A204.1 (cell line): Measurements from ENCODE around the gene MATN4.

Experiments used
- FAIRE-seq: peaks from 2 replicates; lab custom pipeline; 2012; peaks lifted over from hg19 to GRCh38; lab: Jason Lieb, UNC

The MATN4 gene

DNA sequence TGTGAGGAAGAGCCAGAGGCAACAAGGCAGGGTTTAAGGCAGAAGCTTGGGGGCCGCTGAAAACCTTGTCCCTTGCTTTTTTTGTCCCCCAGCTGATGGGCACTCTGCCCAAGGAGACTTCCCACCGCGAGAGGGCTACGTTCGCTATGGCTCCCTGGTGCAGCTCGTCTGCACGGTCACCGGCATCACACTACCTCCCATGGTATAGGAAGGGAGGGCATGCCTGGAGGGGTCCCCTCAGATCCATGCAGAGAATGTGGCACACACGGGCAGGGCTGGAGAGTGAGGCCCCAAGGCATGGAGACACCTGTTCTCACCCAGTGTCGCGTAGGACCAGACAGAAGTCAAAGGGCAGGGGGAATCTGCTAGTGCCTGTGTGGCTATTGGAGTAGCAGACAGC, 5.8 kb upstream of the MATN4 start:
- FAIRE-seq: no peak

DNA sequence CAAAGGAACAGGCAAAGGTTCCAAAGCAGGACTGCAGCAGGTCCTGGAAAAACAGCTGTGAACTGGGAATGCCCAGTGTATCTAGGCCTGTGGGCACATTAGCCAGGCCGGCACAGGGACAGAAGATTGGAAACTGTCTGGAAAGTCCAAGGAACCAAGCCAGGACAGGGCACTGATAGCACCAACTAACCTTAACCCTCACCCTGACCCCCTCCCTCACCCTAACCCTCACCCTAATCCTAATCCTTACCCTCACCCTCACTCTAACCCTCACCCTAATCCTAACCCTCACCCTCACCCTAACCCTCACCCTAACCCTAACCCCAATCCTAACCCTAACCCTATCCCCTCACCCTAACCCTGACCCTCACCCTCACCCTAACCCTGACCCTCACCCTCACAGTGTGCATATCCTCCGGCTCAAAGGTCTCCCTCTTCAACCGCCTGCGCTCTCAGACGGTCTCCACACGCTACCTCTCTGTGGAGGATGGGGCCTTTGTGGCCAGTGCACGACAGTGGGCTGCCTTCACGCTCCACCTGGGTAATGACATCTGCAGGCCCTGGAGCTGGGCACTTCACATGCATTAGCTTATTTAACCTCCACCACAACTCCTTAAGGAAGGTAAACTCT, 5.1 kb upstream of the MATN4 start:
- FAIRE-seq: no peak

DNA sequence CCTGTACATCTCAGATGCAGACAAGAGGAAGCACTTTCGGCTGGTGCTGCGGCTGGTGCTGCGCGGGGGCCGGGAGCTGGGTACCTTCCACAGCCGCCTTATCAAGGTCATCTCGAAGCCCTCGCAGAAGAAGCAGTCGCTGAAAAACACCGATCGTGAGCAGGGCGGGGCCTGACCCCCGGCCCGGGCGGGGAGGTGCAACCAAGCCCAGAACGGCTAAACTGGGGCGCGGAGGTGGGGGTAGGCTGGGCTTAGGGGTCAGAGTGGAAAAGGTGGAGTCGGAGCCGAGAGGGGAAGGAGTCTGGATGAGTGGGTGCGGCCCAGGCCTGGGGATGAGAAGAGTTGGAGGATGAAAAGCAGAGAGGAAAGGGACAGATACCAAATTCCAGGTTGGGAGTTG, 4.1 kb upstream of the MATN4 start:
- FAIRE-seq: no peak

DNA sequence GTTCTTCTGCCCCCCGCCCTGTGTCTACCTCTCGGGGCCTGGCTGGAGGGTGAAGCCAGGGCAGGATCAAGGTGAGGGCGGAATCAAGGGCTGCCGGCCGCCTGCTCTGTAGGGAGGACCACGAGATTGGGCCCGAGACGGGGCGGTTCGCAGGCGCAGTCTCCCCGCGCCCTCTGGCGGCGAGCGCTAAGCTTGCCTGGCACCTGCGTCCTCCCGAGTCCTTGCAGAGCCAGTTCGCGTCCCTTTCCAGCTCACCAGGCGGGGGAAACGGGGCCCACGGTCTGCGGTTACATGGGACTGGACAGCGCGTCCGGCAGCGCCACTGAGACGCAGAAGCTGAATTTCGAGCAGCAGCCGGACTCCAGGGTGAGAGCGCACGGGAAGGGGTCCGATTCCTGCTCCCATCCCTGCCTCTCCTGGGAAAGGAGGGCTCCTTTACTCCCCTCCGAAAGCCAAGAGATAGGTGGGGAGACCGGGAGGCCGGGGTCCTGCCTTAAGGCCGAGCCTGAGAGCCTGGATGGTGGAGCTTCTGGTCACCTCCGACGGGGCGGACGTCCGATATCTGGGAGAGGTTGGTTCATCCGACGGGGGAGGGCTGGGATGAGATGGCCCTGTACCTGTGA, 3.6 kb upstream of the MATN4 start:
- no peak for FAIRE-seq

DNA sequence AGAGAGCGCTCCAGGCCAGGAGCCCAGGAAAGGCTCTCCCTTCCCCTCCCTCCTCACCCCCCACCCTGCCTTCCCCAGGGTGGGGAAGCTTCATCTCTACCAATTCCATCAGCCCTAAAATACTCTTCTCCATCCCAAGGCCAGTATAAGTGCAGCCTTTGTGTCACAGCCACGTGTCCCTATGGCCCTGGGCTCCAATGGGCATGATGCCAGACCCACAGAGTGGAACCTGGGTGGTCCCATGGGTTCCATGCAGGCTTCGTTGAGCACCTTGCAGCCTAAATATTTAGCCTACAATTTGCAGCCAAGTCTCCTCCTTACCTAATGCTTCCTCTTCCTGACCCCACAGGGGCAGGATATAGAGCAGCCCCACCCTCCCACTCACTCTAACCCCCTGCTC, 976 bp upstream of the MATN4 start:
- FAIRE-seq: no peak

DNA sequence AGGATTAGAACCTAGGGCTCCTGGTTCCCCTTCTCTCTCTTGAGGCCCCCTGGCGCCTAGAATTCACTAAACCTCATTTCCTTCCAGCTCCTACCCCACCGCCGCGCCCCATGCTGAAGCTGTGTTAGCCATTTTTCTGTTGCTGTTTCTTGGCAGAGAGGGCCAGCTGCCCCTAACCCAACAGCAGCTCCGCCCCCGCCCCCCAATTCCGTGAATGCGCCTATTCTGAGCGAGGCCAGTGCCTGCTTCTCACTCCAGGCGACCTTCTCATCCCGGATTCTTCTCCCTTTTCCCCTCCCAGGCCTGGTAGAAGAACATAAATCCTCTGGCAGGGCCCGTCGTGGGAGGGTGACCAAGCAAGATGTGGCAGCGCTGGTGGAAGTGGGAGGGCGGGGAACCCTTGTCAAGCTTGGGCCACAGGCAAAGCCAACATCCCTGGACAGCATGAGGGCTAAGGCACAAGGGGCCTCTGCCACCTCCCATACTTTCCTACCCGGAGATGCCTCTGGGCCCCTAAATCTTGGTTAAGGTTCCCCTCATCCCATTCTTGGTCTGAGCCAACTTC, 941 bp downstream of the MATN4 start:
- FAIRE-seq: no peak

DNA sequence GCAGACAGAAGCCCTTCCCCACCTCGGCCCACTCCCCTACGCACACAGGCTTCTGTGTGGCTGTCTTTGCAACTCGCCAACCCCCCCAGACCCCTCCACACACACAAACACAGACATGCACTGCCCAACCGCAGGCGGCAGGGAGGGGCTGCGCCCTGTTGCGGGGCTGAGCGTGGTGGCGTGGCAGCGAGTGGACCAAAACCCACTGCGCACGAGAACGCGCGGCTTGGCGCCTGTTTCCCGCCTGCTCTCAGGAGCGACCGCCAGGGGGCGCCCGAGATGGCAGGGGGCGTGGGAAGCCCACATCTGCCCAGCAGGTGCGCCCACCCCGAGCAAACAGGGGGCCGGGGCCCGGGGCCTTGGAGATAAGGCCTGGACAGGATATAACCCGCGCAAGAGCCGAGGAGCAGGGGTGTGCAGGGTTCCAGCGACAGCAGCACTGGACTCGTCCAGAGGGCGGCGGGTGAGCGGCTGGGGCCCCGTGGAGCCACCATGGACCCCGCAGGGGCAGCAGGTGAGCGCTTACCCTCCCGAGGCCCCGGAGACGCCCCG, 1.6 kb downstream of the MATN4 start, which contains the start of gene RBPJL:
Gene RBPJL (plus strand): TSS at position 410 of the 552 bp plus-strand sequence. CDS start 83 bp downstream, at position 493.
- FAIRE-seq: no peak

DNA sequence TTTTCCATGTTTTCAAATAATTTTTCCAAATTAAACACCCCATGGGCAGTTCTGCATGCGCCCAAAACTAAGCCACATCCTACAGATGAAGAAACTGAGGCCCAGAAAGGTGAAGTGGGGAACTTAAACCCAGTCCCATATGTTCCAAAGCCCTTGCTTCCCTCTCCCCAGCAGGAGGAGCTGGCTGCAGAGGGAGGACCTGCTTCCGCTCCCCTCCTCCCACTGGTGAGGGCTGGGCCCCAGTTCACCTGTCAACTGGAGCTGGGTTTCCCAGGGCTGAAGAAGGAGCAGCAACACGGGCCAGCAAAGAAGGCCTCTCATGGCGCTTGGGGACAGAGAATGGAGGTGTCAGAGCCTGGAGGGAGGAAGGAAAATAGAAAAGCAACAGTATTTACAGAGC, 2.8 kb downstream of the MATN4 start:
- FAIRE-seq: no peak

DNA sequence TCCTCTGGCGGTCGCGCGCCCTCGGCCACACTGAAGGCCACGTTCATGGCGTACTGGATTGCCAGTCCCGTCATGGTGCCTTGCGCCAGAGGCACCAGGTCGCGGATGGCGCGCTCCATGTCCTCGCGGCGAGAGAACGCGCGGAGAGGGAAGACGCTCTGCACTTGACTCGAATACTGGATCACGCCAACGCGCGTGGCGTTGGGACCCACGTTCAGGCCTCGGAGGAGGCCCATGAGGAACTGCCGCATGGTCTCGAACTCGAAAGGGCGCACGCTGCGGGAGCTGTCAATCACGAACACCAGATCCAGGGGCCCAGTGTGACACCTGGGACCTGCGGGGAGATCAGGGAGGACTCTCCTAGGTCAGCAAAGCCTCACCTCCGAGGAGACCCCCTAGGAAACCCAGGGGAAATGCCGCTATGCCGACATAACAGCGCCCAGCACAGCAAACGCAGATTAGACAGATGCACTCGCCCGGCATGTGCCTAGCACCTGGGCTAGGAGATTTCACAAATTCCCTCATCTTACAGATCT, 3.6 kb downstream of the MATN4 start:
- FAIRE-seq: no peak

DNA sequence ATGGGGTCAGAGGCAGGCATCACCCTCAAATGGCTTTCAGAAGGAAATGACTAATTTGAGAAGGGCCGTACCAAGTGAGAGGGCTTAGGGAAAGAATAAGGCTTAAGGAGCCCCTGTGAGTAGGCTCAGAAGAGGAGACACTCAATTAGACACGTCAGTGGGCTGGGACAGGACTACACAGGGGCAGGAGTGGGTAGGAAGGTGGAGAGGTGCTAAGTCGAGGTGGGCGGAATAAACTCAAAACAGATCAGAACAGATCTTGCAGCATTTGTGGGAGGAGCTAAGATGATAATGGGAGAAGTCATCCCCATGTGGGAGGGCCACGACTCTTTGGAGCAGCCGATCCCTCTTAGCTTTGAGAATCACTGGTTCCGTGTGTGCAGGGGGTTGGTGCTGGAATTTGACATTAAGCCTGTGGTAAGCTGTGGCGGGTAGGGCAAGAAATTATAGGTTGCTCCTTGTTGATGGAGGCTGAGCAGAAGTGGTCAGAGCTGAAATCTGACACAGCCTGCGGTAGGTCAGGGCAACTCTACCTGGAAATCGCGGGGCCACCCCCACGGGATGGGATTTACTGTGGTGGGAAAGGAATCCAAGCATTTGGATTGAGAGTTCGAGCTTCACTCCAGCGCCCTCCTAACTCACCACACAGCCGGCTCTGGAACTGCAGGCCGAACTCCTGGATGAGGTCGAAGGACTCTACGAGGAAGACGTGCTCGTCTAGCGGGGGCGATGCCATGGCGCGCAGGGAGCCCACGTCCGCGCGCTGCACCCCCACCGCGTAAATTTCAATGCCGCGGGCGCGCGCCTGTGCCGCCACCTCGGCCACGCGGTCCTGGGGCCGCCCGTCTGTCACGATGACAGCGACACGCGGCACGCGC, 4.3 kb downstream of the MATN4 start:
- no peak for FAIRE-seq

DNA sequence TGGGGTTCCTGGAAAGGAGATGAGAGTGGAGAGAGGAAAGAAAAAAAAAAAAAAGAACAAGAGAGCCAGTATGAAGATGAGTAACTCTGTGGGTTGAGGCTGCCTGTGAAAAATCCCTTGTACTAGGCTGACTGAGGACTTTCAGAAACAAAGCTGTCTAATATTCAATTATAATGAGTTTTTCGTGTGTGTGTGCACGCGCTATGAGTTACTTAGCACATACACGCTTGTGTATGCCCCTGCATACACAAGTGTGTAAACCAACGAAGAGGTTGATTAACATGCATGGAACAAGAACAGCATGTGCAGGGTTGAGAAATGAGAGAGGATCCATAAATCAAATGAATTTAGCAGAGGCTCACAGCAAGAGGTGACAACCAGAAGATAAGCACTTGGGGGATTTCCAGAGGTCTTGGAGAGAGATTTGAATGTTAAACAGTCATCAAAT, 6.3 kb downstream of the MATN4 start:
- FAIRE-seq: no peak

DNA sequence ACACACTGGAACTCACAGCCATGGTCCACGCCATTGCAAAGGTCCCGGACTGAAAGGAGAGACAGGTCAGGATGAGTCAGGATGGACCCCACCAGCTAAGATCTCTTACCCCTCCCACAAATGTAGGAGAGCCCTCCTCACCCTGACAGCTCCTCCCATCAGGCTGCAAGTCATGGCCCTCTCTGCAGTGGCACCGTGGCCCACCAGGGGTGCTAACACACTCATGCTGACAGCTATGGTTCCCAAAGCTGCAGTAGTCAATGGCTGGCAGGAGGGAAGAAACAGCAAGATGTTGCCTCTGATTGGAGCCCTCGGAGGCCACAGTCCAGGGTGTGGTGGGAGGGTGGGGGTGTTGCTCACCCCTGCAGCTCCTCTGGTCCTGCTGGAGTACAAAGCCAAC, 7.1 kb downstream of the MATN4 start:
- no peak for FAIRE-seq

DNA sequence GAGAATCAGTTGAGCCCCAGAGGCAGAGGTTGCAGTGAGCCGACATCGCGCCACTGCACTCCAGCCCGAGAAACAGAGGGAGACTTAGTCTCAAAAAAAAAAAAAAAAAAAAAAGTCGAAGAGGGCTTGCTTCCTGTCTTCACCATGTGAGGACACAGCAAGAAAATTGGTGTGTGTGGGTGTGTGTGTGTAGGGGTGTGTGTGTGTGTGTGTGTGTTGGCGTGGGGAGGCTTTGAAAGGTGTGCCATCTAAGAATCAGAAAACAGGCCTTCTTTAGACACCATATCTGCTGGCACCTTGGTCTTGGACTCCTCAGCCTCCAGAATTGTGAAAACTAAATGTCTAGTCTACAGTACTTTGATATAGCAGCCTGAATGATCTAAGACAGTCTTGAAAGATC, 8.3 kb downstream of the MATN4 start:
- no peak for FAIRE-seq

DNA sequence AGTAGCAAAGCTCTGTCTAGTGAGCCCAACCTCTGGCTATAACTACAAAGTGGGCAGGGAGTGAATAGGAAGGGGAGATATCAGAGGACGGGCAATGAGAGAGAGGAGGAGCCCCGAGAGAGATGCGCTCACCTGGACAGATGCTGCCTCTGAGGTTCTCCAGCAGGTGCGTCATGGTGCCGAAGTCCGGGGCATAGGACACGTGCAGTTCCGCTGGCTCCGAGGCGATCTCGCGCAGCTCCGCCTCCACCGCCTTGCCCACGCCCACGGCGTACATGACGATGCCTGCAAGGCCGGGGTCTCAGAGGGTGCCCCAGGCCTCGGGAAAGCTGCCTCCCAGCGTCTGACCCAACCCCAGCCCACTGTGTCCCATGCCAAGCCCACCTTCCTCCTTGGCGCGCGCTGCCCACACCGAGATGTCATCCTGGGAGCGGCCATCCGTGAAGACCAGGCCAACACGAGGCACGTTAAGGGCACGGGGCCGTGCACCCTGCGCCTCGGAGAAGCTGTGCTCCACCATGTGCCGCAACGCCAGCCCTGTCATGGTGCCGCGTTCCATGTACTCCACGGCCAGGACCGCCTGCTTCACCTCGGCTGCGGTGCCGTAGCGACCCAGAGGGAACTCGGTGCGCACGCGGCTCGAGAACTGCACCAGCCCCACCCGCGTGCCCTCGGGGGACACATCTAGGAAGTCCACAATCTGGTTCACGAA, 10.2 kb downstream of the MATN4 start:
- no peak for FAIRE-seq

DNA sequence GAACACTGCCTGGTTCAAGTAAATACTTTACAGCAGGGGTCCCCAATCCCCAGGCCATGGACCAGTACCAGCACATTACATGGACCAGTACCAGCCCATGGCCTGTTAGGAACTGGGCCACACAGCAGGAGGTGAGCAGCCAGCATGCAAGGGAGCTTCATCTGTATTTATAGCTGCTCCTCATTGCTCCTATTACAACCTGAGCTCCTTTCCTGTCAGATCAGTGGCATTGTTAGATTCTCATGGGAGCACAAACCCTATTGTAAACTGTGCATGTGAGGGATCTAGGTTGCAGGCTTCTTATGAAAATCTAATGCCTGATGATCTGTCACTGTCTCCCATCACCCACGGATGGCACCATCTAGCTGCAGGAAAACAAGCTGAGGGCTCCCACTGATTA, 13.4 kb downstream of the MATN4 start:
- FAIRE-seq: no peak

DNA sequence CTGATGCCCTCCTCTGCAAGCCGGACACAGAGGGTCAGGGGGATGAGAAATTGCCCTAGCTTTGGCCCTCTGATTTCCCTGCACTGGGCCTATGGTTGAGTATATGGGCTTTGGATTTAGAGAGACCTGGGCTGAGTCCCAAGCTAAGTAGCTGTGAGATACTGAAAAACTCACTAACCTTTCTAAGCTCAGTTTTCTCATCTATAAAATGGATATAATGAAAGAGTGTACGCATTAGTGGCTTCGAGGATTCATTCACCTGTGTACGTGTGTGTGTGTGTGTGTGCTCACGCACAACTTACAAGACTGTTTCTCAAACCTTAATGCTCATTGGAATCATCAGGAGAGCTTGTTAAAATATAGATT, 14.1 kb downstream of the MATN4 start:
- no peak for FAIRE-seq

DNA sequence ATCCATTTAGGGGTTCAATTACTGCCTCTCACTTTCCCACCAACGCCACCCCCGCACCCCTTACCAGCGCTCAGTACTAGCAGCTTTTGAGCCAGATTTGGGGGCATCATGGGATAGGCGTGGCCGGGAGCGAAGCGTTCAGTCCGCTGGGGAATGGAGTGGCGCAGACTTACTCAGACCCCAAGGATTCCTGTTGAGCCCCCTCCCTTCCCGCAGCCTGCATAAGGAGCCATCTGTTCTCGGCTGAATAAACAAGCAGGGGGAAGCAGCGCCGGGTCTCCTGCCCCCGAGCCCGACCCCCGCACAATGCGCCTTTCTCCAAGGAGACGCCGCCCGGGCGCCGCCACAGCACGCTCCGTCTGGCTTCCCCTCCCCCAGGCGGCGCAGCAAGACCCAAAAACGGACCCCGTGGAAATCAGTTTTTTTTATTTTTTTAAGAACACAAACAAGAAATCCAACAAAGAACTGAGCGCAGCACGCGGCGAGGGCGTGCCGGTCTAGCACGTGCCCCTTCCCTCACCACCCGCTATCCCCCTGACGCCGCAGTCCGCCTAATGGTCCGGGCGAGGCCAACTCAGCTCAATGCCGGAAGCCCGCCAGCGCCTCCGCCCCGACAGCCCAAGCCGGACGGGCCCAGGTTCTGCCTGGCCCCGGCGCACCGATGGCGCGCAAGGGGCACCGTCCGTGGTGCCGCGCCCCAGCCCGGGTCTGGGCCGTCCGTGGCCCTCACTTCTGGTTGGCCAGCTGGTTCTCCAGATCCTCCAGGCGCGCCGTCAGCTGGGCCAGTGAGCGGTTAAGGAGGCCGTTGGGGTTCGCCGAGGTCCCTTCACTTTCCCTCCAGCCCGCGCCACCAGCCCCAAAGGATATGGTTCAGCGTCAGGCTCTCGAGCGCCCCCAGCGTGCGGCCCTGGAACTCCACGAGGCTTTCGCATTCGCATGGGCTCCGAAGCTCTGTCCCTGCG, 14.8 kb downstream of the MATN4 start:
- FAIRE-seq: no peak

DNA sequence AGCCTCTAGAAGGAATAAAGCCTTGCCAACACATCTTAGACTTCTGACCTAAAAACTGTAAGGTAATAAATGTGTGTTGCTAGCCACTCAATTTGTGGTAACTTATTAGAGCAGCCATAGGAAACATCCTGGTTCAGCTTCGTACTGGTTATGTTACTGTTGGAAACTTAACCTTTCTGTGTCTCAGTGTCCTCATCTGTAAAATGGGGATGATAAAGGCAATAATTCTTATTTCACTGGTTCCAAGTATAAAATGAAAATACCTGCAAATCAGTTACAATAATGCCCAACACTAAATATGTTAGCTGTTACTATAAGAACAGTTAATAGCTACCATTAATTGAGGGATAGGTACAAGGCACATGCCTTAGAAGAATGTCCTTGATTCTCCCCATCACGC, 15.8 kb downstream of the MATN4 start:
- FAIRE-seq: no peak

DNA sequence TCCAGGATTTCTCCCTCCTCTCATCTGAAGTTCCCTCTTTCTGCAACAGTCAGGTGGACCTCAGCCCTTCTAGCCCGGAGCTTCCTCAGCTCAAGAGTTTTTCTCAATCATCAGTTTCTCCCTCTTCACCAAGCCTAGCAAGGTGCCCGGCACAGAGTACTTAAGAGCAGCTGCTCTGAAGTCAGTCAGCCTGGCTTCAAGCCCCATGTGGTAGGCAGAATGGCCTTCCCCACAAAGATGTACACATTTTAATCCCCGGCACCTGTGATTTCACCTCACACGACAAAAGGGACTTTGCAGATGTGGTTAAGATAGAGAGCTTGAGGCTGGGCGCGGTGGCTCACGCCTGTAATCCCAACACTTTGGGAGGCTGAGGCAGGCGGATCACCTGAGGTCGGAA, 16.6 kb downstream of the MATN4 start:
- FAIRE-seq: no peak

DNA sequence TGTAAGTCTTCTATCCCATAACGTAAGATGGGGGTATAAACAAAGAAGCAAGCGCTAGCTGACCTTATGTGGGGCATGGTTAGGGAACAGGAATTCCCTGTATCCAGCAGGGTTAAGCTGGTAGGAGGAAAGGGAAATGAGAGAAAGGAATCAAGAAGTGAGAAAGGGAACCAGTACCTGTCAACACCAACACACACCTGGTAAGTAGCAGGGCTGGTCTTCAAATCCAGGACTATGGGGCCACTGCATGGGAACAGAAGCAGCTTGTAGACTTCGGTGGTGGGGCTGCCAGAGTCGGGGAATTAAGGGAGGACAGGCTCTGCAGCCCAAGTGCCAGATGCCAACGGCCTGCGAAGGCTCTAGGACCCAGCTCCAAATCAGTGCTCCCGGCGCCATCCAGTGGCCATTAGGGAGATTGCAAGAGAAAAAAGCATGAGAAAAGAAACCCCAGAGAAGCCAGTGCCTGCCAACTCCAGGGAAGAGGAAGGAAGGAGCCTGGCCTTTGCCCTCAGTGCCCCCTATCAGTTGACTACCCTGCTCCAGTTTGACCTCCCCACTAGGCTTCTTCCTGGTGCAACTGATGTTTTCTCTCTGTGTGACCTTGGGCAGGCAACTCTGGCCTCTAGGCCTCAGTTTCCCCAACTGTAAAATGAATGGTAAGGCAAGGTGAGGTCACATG, 17.3 kb downstream of the MATN4 start:
- no peak for FAIRE-seq
